ENCODE data around the gene FAM216A. TPM values are rescaled to one million over a fixed set of nuclear protein-coding genes. Genes with fewer than 3 reads are reported as not detected.

FAM216A gene
- total and polyA plus RNA-seq, 9 of the 15 experiments (the other 6 are each of a cell fraction or from before 2014, with no cell fraction given) = 17.2 to 96.9 (median 48.5) TPM

DNA sequence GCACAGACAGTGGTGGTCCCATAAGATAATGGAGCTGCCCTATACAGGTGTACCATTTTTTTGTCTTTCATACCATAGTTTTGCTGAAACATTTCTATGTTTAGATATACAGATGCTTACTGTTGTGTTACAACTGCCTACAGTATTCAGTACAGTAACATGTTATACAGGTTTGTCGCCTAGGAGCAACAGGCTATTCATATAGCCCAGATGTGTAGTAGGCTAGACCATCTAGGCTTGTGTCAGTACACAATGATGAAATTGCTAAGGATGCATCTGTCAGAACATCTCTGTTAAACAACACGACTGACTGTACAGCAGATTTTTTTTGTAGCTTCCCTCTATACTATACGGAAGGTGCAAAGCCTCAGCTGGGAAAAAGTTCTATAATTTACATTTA, 64.0 kb downstream of the FAM216A start (continued):
- TF ChIP-seq RFX1 (IDR thresholded peaks at IDR 0.05) = no peak
- no peak for TF ChIP-seq NCOA2 (IDR thresholded peaks at IDR 0.05; ENCODE audit: partially characterized antibody in 2 of 2)
- TF ChIP-seq, protein P1, sequence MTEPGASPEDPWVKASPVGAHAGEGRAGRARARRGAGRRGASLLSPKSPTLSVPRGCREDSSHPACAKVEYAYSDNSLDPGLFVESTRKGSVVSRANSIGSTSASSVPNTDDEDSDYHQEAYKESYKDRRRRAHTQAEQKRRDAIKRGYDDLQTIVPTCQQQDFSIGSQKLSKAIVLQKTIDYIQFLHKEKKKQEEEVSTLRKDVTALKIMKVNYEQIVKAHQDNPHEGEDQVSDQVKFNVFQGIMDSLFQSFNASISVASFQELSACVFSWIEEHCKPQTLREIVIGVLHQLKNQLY (CRISPR knock-in tag; conservative IDR thresholded peaks at IDR 0.05) = no peak
- TF ChIP-seq SIRT6 (IDR thresholded peaks at IDR 0.05; ENCODE audit: low read depth, low read length) = no peak
- TF ChIP-seq, protein P2, sequence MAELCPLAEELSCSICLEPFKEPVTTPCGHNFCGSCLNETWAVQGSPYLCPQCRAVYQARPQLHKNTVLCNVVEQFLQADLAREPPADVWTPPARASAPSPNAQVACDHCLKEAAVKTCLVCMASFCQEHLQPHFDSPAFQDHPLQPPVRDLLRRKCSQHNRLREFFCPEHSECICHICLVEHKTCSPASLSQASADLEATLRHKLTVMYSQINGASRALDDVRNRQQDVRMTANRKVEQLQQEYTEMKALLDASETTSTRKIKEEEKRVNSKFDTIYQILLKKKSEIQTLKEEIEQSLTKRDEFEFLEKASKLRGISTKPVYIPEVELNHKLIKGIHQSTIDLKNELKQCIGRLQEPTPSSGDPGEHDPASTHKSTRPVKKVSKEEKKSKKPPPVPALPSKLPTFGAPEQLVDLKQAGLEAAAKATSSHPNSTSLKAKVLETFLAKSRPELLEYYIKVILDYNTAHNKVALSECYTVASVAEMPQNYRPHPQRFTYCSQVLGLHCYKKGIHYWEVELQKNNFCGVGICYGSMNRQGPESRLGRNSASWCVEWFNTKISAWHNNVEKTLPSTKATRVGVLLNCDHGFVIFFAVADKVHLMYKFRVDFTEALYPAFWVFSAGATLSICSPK (IDR thresholded peaks at IDR 0.05; ENCODE audit: borderline replicate concordance) = no peak
- TF ChIP-seq, protein P3, sequence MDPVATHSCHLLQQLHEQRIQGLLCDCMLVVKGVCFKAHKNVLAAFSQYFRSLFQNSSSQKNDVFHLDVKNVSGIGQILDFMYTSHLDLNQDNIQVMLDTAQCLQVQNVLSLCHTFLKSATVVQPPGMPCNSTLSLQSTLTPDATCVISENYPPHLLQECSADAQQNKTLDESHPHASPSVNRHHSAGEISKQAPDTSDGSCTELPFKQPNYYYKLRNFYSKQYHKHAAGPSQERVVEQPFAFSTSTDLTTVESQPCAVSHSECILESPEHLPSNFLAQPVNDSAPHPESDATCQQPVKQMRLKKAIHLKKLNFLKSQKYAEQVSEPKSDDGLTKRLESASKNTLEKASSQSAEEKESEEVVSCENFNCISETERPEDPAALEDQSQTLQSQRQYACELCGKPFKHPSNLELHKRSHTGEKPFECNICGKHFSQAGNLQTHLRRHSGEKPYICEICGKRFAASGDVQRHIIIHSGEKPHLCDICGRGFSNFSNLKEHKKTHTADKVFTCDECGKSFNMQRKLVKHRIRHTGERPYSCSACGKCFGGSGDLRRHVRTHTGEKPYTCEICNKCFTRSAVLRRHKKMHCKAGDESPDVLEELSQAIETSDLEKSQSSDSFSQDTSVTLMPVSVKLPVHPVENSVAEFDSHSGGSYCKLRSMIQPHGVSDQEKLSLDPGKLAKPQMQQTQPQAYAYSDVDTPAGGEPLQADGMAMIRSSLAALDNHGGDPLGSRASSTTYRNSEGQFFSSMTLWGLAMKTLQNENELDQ (CRISPR knock-in tag; IDR thresholded peaks at IDR 0.05; ENCODE audit: borderline replicate concordance) = no peak
- TF ChIP-seq, protein P4, sequence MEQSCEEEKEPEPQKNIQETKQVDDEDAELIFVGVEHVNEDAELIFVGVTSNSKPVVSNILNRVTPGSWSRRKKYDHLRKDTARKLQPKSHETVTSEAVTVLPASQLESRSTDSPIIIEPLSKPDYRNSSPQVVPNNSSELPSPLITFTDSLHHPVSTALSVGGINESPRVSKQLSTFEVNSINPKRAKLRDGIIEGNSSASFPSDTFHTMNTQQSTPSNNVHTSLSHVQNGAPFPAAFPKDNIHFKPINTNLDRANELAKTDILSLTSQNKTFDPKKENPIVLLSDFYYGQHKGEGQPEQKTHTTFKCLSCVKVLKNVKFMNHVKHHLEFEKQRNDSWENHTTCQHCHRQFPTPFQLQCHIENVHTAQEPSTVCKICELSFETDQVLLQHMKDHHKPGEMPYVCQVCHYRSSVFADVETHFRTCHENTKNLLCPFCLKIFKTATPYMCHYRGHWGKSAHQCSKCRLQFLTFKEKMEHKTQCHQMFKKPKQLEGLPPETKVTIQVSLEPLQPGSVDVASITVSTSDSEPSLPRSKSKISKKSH (CRISPR knock-in tag; IDR thresholded peaks at IDR 0.05) = no peak

Measured in K562 (cell line).